Keratinocyte (primary cell): Measurements from ENCODE around the gene SLC7A1. TPM values are rescaled to one million over a fixed set of nuclear protein-coding genes. Genes with fewer than 3 reads are reported as not detected.

Experiments used
- DNase-seq: peaks from one replicate; pipeline ENCODE4 v3.0.0-alpha.2; 2011; ENCODE audit warnings: low read depth, missing footprints, low spot score
- FAIRE-seq: peaks from 2 replicates; lab custom pipeline; 2011; peaks lifted over from hg19 to GRCh38; lab: Jason Lieb, UNC
- H2AFZ ChIP-seq: 2 replicates; pipeline ENCODE4 v1.6.0; 2012; ENCODE audit warnings: low read length, control low read depth, inconsistent platforms; ENCODE audit not compliant: control insufficient read depth
- H3K27ac ChIP-seq: 2 replicates; pipeline ENCODE4 v1.5.1; 2011; ENCODE audit warnings: low read length; ENCODE audit not compliant: control insufficient read depth, insufficient read depth
- H3K27me3 ChIP-seq: 3 replicates; pipeline ENCODE4 v1.6.0; 2011; ENCODE audit warnings: low read length; ENCODE audit not compliant: control insufficient read depth, insufficient read depth; ENCODE audit errors: extremely low read depth
- H3K36me3 ChIP-seq, 2 experiments: 2 replicates in 1 of 2; 3 replicates in 1 of 2; pipeline ENCODE4 v1.5.1; 2011; ENCODE audit warnings: low read length in 2 of 2, mild to moderate bottlenecking in 1 of 2; ENCODE audit not compliant: control insufficient read depth in 2 of 2, insufficient read depth in 2 of 2; ENCODE audit errors: extremely low read depth in 1 of 2
- H3K4me1 ChIP-seq: 3 replicates; pipeline ENCODE4 v1.5.1; 2011; ENCODE audit warnings: low read length; ENCODE audit not compliant: control insufficient read depth, insufficient read depth; ENCODE audit errors: extremely low read depth
- H3K4me2 ChIP-seq: 3 replicates; pipeline ENCODE4 v1.6.0; 2011; ENCODE audit warnings: low read depth, low read length; ENCODE audit not compliant: control insufficient read depth, insufficient read depth; ENCODE audit errors: extremely low read depth
- H3K4me3 ChIP-seq, 3 experiments: fragments of 200-600 bp in 1 of 3; sonication (generic) in 1 of 3; 2 replicates in 2 of 3; 3 replicates in 1 of 3; pipeline ENCODE4 v1.5.1; 2011 to 2016; ENCODE audit warnings: low read length in 3 of 3, mild to moderate bottlenecking in 3 of 3, control low read depth in 2 of 3, inconsistent platforms in 1 of 3, low read depth in 1 of 3, mixed read lengths in 1 of 3, mixed run types in 1 of 3, moderate library complexity in 1 of 3; ENCODE audit not compliant: control insufficient read depth in 2 of 3, insufficient read depth in 2 of 3; ENCODE audit errors: extremely low read depth in 1 of 3
- H3K79me2 ChIP-seq: 2 replicates; pipeline ENCODE4 v1.6.0; 2012; ENCODE audit warnings: low read length; ENCODE audit not compliant: control insufficient read depth, insufficient read depth
- H3K9ac ChIP-seq: 3 replicates; pipeline ENCODE4 v1.6.0; 2011; ENCODE audit warnings: low read length; ENCODE audit not compliant: control insufficient read depth, insufficient read depth; ENCODE audit errors: extremely low read depth
- H3K9me1 ChIP-seq: 3 replicates; pipeline ENCODE4 v1.6.0; 2011; ENCODE audit warnings: low read length; ENCODE audit not compliant: control insufficient read depth, insufficient read depth; ENCODE audit errors: extremely low read depth
- H3K9me3 ChIP-seq: 2 replicates; pipeline ENCODE4 v1.5.1; 2012; ENCODE audit warnings: low read depth, low read length; ENCODE audit not compliant: control insufficient read depth
- H4K20me1 ChIP-seq: 3 replicates; pipeline ENCODE4 v1.6.0; 2011; ENCODE audit warnings: low read length; ENCODE audit not compliant: control insufficient read depth, insufficient read depth; ENCODE audit errors: extremely low read depth
- CTCF ChIP-seq, 3 experiments: IDR thresholded peaks in 1 of 3; conservative IDR thresholded peaks in 1 of 3; optimal IDR thresholded peaks in 1 of 3; 2 replicates in 2 of 3; 3 replicates in 1 of 3; pipeline versions ENCODE3 to v1.5.1; 2011; ENCODE audit warnings: low read length in 3 of 3, mild to moderate bottlenecking in 3 of 3, moderate library complexity in 2 of 3, control low read depth in 1 of 3, inconsistent platforms in 1 of 3; ENCODE audit not compliant: insufficient read depth in 2 of 3; ENCODE audit errors: extremely low read depth in 1 of 3
- EZH2 ChIP-seq: IDR thresholded peaks from one replicate; pipeline ENCODE4 v1.6.1; 2012; ENCODE audit warnings: inconsistent platforms, mild to moderate bottlenecking, low read length, moderate library complexity
- dilution Hi-C: fragments of 300-500 bp; cut with MboI; formaldehyde crosslinking; loops from one replicate; pipeline ENCODE4 v1.7.0; 2020; ENCODE audit warnings: low sequenced_read_pairs; ENCODE audit not compliant: extremely low pct_ligation_motif_present
- polyA plus RNA-seq, 5 experiments: library from polyadenylated mRNA; depleted of rRNA in 3 of 5; stranded (reverse) in 3 of 5; stranded (forward) in 1 of 5; unstranded in 1 of 5; fragments of >200 nt; gene quantifications; 1 replicate in 1 of 5; 2 replicates in 3 of 5; 3 replicates in 1 of 5; pipeline versions ENCODE4 v1.2.1 to v1.2.3, GENCODE V29; 2011 to 2012; ENCODE audit warnings: missing spikeins in 2 of 5, low read depth in 1 of 5, low replicate concordance in 1 of 5

Gene SLC7A1
- polyA plus RNA-seq, 1 donor (not counting 4 experiments of a cell fraction or from before 2014, with no cell fraction given): 41.5 TPM

DNA sequence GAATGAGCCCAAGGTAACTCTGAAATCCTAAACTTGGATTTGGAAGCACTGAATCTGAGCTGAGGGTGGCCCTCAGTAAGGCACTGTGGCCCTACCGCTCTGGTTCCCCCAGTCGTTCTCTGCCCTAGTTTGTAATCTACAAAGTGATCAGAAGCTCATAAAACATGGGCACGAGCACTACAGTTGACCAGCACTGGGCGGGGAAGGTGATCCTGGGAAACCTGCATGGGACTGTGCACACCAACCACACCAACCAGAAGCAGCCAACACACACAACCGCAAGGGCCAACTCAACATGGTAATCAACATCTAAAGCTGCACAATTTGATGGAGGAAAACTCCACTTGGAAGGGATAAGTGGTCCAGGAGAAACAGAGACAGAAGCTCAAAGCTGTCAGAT is 22.9 kb downstream of the SLC7A1 start:
- Histone ChIP-seq H3K79me2 (peaks cover 100% of the 10 kb centered on the region), H3K9ac (no peak overlapping the region), H3K9me3 (no peaks in the 10 kb centered on the region), H3K36me3 (peaks cover 17 to 22% of the 10 kb centered on the region in 2 experiments), H3K9me1 (peaks cover 27% of the 10 kb centered on the region), H3K4me1 (peaks cover 45% of the 10 kb centered on the region), H4K20me1 (peaks cover 64% of the 10 kb centered on the region), H3K4me3 (no peak overlapping the region), H2AFZ (no peak overlapping the region), H3K27ac (no peak overlapping the region), H3K4me2 (no peak overlapping the region), H3K27me3 (no peaks in the 10 kb centered on the region)
- DNase-seq: no peak
- dilution Hi-C loops: no loop called here
- FAIRE-seq: no peak
- no peak for TF ChIP-seq EZH2
- TF ChIP-seq CTCF (optimal IDR thresholded peaks at IDR 0.05 in 1 of 3, IDR thresholded peaks at IDR 0.05 in 1 of 3, conservative IDR thresholded peaks at IDR 0.05 in 1 of 3; ENCODE audit: extremely low read depth in 1 of 3, insufficient read depth in 2 of 3, low read length in 3 of 3): no peak

DNA sequence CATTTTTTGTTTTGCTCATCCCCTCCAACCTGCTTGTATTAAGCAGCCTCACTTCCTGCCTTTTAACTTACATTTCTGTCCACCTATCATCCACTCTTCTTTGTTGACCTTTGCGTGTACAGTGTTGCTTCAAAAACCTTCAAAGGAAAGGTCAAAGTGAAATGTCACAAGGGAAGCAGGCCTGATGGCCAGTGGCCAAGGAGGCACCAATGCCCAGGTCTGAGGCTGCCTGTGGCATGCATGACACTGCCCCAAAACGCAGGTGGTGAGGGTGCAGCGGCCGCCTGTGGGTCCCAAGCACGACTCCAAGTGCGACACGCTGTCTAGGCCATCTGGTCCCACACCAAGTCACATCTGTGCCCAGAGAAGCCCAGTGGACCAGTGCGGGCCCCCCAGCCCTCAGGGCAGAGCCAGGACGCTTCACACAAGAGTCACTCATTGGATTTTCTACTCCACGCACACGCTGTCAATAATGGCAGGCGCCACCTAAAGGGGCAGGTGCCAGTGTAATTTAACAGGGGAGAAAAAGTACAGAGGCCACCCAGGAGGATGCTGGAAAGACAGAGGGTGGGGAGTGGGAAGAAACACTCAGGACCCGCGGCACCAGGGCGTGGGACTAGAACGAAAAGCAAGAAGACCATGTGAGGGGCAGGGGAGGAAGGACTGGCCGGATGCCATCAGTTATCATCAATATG is 23.5 kb downstream of the SLC7A1 start:
- Histone ChIP-seq H4K20me1 (peaks cover 65% of the 10 kb centered on the region), H2AFZ (no peak overlapping the region), H3K9me1 (peaks cover 27% of the 10 kb centered on the region), H3K9ac (no peak overlapping the region), H3K9me3 (no peaks in the 10 kb centered on the region), H3K27me3 (no peaks in the 10 kb centered on the region), H3K36me3 (peaks cover 16 to 17% of the 10 kb centered on the region in 2 experiments), H3K27ac (no peak overlapping the region), H3K4me3 (no peak overlapping the region), H3K4me1 (peaks cover 50% of the 10 kb centered on the region), H3K4me2 (no peak overlapping the region), H3K79me2 (peaks cover 100% of the 10 kb centered on the region)
- DNase-seq (no peak), FAIRE-seq (no peak)
- dilution Hi-C loops: no loop called here
- TF ChIP-seq CTCF (optimal IDR thresholded peaks at IDR 0.05 in 1 of 3, IDR thresholded peaks at IDR 0.05 in 1 of 3, conservative IDR thresholded peaks at IDR 0.05 in 1 of 3; ENCODE audit: extremely low read depth in 1 of 3, insufficient read depth in 2 of 3, low read length in 3 of 3) (no peak), EZH2 (no peak)
